Measurements from ENCODE around the gene FOXK1. TPM values are rescaled to one million over a fixed set of nuclear protein-coding genes. Genes with fewer than 3 reads are reported as not detected.
A peak's percentile ranks its signal among the peaks of the same experiment; 100 is the strongest.

The FOXK1 gene
- total and polyA plus RNA-seq, 9 of the 15 experiments (the other 6 are each of a cell fraction or from before 2014, with no cell fraction given): 0.32 to 45.5 (median 8.1) TPM

DNA sequence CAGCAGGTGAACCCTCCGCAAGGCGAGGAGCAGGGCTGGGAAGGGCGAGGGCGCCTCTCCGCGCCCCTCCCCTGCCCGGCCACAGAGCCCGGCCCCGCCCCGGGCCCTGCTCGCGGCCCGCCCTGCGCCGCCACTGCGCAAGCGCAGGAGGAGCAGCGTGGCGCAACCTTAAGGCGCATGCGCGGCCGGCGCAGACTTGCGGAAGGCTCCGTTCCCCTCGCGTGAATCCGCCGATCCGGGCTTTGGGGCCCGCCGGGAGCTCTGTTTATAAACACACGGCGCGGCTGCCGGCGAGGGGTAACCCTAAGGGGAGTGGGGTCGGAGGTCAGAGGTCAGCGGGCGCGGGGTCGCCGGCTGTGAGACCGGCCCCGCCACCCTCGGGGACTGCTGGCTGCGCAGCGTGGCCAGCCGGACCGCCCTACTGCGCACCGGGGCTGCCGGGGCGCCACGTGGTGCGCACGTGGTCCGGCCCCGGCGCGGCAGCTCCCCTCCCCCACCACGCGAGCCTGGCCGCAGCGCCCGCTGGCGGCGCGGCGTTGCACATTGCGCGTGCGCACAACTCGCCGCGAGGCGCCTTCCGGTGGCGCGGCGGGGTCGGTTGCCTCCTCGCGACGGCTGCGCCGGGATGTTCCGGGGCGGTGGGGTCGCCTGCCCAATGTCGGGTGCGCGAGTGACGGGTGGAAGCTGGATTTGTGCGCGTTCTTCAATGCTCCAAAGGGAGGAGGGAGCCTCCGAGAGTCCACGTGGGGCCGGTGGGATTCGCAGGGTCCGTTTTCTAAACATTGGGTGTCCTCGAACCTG is 40.2 kb upstream of the FOXK1 start (continued):
- TF ChIP-seq PHF21A (IDR thresholded peaks at IDR 0.05; ENCODE audit: borderline replicate concordance, low read depth): no peak
- peak; percentile 89 for TF ChIP-seq GABPA (tag; conservative IDR thresholded peaks at IDR 0.05; ENCODE audit: low read depth)
- peak; percentile 99 for TF ChIP-seq NR2C2 (CRISPR knock-in tag; IDR thresholded peaks at IDR 0.05)
- peak; percentile 100 for TF ChIP-seq NR2C2 (tag; IDR thresholded peaks at IDR 0.05)
- TF ChIP-seq NONO (IDR thresholded peaks at IDR 0.05; ENCODE audit: low read depth in 2 of 2, low read length in 1 of 2): peak; percentile 52 to 96; a peak in 3 of 4 replicates
- TF ChIP-seq, protein P1, sequence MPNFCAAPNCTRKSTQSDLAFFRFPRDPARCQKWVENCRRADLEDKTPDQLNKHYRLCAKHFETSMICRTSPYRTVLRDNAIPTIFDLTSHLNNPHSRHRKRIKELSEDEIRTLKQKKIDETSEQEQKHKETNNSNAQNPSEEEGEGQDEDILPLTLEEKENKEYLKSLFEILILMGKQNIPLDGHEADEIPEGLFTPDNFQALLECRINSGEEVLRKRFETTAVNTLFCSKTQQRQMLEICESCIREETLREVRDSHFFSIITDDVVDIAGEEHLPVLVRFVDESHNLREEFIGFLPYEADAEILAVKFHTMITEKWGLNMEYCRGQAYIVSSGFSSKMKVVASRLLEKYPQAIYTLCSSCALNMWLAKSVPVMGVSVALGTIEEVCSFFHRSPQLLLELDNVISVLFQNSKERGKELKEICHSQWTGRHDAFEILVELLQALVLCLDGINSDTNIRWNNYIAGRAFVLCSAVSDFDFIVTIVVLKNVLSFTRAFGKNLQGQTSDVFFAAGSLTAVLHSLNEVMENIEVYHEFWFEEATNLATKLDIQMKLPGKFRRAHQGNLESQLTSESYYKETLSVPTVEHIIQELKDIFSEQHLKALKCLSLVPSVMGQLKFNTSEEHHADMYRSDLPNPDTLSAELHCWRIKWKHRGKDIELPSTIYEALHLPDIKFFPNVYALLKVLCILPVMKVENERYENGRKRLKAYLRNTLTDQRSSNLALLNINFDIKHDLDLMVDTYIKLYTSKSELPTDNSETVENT (CRISPR knock-in tag; IDR thresholded peaks at IDR 0.05): peak; percentile 75
- no peak for TF ChIP-seq CHD4 (IDR thresholded peaks at IDR 0.05; ENCODE audit: insufficient read depth, insufficient replicate concordance, low read depth, low read length, poor library complexity, severe bottlenecking)
- no peak for TF ChIP-seq XRCC3 (IDR thresholded peaks at IDR 0.05)
- TF ChIP-seq CXXC5 (CRISPR knock-in tag; IDR thresholded peaks at IDR 0.05): peak; percentile 99
- TF ChIP-seq NUFIP1 (IDR thresholded peaks at IDR 0.05; ENCODE audit: partially characterized antibody): peak; percentile 83
- no peak for TF ChIP-seq HEY1 (CRISPR knock-in tag; IDR thresholded peaks at IDR 0.05; ENCODE audit: borderline replicate concordance)
- TF ChIP-seq HDAC8 (tag; IDR thresholded peaks at IDR 0.05): peak; percentile 93
- no peak for TF ChIP-seq JUNB (CRISPR knock-in tag; conservative IDR thresholded peaks at IDR 0.05)
- no peak for TF ChIP-seq RBM39 (optimal IDR thresholded peaks at IDR 0.05; ENCODE audit: low read depth, low read length)
- TF ChIP-seq ZNF282 (CRISPR knock-in tag; IDR thresholded peaks at IDR 0.05): peak; percentile 91; the same call in 1 of the 2 replicates

Measured in K562 (cell line).